ENCODE results near the gene DUSP15. TPM values are rescaled to one million over a fixed set of nuclear protein-coding genes. Genes with fewer than 3 reads are reported as not detected.
A peak's percentile ranks its signal among the peaks of the same experiment; 100 is the strongest.

The DUSP15 gene
- total and polyA plus RNA-seq, 9 of the 15 experiments (the other 6 are each of a cell fraction or from before 2014, with no cell fraction given) = 0.34 TPM; not detected in 8

- in situ Hi-C loops (cut with MboI) = no loop called here
- TF ChIP-seq ZNF282 (CRISPR knock-in tag; IDR thresholded peaks at IDR 0.05) (no peak), CREB1 (IDR thresholded peaks at IDR 0.05) (no peak), CREB1 (CRISPR knock-in tag; IDR thresholded peaks at IDR 0.05) (peak; percentile 39; the same call in 1 of the 2 replicates), HMBOX1 (IDR thresholded peaks at IDR 0.05) (0 out of 2 replicates have a peak, but pooled peaks have one; percentile 18), ZBTB5 (IDR thresholded peaks at IDR 0.05) (no peak), CREM (IDR thresholded peaks at IDR 0.05; ENCODE audit: low read depth) (peak; percentile 87), ELK1 (CRISPR knock-in tag; IDR thresholded peaks at IDR 0.05) (no peak), SIN3A (IDR thresholded peaks at IDR 0.05; ENCODE audit: borderline replicate concordance in 2 of 2, control insufficient read depth in 1 of 2, low read depth in 2 of 2, low read length in 2 of 2) (no peak), ATF1 (CRISPR knock-in tag; IDR thresholded peaks at IDR 0.05) (no peak), ATF1 (tag; IDR thresholded peaks at IDR 0.05) (peak; percentile 83), RFX5 (IDR thresholded peaks at IDR 0.05; ENCODE audit: low read depth, low read length) (peak; percentile 97), ZNF384 (IDR thresholded peaks at IDR 0.05; ENCODE audit: low read depth, low read length) (0 out of 2 replicates have a peak, but pooled peaks have one; percentile 10)
- Histone ChIP-seq H2AFZ (ENCODE audit: low read depth, low read length) (peak overlapping the region; percentile 72), H3K4me3 (no peak overlapping the region), H3K36me3 (ENCODE audit: control insufficient read depth, insufficient read depth, low read length) (no peaks in the 10 kb centered on the region), H3K79me2 (ENCODE audit: control insufficient read depth, insufficient read depth, low read length) (no peaks in the 10 kb centered on the region), H3K27me3 (ENCODE audit: control insufficient read depth in 2 of 2, insufficient read depth in 2 of 2, low read length in 2 of 2) (peaks cover 11 to 18% of the 10 kb centered on the region in 2 experiments), H3K9me3 (replicated peaks; ENCODE audit: control insufficient read depth, insufficient read depth, low read depth, low read length) (no peaks in the 10 kb centered on the region), H3K27ac (ENCODE audit: extremely low read depth, low read depth, low read length) (no peak overlapping the region), H3K9ac (ENCODE audit: insufficient read depth in 1 of 2, low read depth in 2 of 2, low read length in 2 of 2) (no peak overlapping the region), H3K9me1 (ENCODE audit: control insufficient read depth, insufficient read depth, low read length) (no peaks in the 10 kb centered on the region), H3K4me2 (ENCODE audit: insufficient read depth, low read length) (no peak overlapping the region; the same call in 1 of the 2 replicates), H4K20me1 (replicated peaks; ENCODE audit: control insufficient read depth, insufficient read depth, low read length) (no peaks in the 10 kb centered on the region; the same call in 1 of the 2 replicates), H3K4me1 (replicated peaks in 1 of 2; ENCODE audit: control insufficient read depth in 2 of 2, insufficient read depth in 2 of 2, low read length in 2 of 2) (no peaks in the 10 kb centered on the region)
- BruUV-seq (replicated peaks) = no TSS peak
- FAIRE-seq (peak; percentile 67), DNase-seq (ENCODE audit: extremely low read depth in 1 of 4, low spot score in 3 of 4) (peak in 1 of 4 experiments; percentile 29), ATAC-seq (peak; percentile 91)
- 11% methylated on average over 8 of the region's 8 CpGs for WGBS (ENCODE audit: insufficient coverage, low coverage, missing lambda C conversion rate)
- POLR2A ChIA-PET = interaction anchor here (0.6 to 1.7 kb wide), 5 partner anchors 12 to 172 kb away, joined by 3 to 6 read pairs (median 3); no protein-coding TSS in a partner anchor
- intact Hi-C loops (cut with micrococcal nuclease) = no loop called here
- CTCF ChIA-PET (ENCODE audit: low intra/inter-chr PET ratio) = no interaction called here
These were observed 24.8 kb upstream of the DUSP15 start for GRCh38 chr20:31894980-31895675.
